Fibroblast of skin of back (primary cell): Measurements from ENCODE around the gene YWHAB.
"Not testable (repeated sequence)": the region's sequence is repeated elsewhere in the genome, so short reads cannot be mapped to it uniquely, and the experiment has no call there.

Experiments used
- DNase-seq: peaks from one replicate; pipeline ENCODE4 v3.0.0-alpha.2; 2013

YWHAB gene

DNA sequence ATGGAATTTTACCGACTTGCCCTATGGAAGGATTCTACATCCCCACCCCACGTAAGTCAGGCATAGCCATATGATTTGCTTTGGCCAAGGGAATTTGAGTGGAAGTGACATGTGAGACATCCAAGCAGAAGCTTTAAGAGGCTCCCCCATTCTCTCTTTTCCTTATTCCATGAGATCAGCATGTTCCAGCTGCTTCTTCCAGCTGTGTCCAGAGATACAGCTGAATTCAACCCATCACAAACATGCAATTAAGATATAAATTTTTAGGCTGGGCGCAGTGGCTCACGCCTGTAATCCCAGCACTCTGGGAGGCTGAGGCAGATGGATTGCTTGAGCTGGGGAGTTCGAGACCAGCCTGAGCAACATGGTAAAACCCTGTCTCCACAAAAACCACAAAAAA is 16.0 kb upstream of the YWHAB start:
- no peak for DNase-seq

DNA sequence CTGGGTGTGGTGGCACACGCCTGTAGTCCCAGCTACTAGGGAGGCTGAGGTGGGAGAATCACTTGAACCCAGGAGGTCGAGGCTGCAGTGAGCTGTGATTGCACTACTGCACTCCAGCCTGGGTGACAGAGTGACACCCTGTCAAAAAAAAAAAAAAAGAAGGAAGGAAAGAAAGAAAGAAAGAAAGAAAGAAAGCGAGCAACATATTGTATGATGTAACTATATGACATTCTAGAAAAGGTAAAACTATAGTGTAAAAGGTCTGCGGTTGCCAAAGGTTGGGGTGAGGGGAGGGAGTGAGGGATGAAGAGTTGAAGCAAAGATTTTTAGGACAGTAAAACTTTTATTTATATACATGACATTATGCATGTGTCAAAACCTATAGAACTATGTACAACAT is 3.1 kb upstream of the YWHAB start:
- not testable (repeated sequence) for DNase-seq

DNA sequence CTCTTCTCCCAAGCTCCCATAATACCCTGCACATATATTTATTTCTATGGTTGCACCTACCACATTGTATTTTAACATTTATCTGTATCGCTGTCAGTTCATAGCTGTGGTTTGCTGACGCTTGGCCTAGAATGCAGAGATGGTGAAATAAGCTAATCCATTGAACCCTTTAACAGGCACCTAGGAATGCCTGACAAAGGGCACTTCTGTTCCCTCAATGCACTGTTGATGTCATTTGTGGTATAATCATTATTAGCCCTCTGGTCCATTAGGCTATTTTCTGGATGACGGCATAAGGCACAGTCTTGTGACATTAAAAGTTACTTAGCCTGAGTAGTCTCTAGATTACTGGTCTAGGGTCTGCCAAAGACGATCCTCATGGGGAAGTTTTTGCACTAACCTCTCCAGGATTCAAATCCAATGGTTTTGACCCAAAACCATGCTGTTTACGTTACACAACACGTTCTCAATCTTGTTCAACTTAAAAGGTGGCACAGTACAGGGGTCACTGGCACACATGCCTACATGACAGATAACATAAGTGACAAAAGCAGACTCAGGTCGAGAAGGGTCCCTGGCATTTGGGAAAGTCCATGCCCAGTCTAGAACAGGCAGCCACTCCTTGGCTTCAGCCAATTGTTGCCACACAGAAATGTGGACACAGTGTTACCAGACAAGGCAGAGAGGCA is 2.1 kb upstream of the YWHAB start:
- DNase-seq, result no peak

DNA sequence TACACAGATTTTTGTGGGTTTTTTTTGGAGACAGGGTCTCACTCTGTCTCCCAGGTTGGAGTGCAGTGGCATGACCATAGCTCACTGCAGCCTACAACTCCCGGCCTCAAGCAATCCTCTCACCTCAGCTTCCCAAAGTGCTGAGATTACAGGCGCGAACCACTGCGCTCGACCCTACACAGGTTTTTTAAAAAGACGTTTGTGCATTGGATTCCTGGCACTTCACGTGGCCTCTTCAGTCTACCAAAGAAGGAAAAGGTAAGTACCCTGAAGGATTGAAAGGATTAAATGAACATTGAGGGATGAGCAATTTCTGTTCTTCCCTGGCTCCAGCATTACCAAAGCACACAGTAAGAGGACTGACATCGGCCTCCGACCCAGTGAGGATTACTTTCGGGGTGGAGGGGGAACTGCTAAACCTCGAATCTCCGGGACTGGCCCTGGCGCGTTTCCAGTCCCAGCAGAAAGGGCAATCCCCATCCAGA is 556 bp upstream of the YWHAB start:
- no peak for DNase-seq

DNA sequence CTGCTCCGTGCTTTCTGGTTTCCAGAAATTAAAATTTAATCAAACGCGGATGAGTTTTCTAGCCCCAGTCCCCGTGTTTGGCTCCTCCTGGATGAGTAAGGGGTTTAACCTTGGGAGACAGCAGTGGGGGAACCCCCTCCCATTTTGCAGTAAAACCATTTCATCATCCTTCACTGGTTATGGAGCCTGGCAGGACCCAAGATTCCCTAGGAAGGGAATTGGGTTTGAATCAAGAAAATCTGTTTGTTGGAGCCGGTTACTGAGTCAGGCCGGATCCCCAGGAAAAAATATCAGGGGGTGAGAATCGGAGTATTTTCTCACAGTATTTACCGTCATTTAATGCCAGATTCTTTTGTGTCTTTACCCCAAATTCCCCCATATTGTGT is 754 bp downstream of the YWHAB start:
- DNase-seq, result no peak

DNA sequence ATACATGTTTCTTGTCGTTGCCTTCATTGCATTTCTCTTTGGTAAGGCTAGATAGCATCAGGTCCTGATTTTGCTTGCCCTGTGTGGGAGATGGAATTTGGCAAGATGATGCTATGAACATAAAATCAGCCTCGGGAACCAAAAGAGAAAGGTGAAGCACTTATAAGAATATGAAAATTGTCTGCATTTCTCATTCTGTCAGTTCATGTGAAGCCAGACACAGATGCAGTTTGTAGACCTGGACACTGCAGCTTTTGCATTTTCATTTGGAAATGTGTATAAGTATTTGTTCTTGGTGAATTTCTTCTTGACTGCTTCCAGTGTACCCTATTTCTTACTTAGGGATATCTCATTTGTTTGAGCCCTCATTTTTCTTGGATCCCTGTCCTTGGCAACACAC is 1.3 kb downstream of the YWHAB start:
- no peak for DNase-seq

DNA sequence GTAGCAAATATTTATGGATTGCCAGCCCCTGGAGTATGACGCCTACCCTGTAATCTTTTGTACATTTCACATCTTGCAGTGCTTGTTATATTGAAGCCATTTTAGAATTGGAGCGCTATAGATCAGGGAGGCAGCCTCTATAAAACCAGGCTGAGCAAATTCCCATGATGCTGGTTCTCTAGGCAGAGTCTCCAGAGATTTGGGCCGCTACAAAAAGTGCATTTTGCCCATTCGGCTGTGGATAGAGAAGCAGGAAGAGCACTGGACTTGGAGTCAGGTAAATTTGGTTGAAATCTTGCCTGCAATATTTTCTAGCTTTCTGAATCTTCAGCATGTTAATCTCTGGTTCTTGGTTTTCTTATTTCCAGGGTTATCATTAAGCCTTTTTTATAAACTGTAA is 2.0 kb downstream of the YWHAB start:
- DNase-seq, result no peak

DNA sequence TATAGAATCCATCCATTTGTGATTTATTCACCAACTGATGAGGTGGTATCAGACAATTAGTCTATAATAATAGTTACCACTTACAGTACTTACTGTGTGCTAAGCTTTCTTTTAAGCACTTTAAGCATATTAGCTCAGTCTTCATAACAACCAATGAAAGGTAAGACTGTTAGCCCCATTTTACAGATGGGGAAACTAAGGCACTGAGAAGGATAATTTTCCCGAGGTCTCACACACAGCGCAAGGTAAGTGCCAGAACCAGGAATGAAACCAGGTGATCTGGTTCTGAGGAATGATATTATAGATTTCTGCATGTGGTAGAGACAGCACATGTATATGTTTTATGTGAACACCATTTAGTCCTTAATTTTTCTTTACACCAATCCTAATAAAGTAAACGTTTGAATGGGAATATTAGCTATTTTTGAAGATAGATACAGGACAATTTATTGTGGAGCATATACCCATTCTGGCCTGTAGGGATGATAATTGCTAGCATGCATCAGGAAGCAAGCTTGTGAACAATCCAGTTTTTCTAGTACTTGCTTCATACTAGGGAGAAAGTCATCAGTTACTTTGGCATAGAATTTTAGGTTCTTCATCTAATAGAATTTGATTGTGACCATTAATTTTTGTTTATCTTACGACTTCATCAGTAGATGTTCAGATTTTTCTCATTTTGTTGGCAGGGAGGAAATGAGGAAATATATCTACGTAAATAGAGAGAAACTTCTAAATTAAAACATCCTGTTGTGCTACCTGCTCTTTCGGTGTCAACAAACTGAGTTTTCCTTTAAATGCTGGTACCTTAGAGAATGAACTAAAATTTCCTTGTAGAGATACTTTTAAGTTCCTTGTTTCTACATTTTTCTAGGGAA is 3.0 kb downstream of the YWHAB start:
- no peak for DNase-seq

DNA sequence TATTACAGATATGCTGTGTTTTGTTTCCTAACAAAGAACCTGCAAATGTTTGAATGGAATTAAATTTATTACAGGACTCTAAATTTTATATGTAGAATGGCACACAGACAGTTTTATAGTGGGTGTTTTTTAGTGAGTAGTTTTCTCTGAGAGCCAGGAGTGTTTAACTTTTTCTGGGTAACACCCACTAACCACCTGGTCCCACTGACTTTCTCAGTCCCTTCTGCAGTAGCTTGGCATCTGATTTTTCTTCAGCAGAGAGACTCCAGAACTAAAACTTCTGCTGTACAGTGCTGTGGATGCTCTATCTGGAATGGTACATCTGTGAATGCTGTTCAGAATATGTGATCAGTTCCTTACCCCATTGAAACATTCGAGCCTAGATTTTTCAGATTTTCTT is 6.3 kb downstream of the YWHAB start:
- DNase-seq, result no peak

DNA sequence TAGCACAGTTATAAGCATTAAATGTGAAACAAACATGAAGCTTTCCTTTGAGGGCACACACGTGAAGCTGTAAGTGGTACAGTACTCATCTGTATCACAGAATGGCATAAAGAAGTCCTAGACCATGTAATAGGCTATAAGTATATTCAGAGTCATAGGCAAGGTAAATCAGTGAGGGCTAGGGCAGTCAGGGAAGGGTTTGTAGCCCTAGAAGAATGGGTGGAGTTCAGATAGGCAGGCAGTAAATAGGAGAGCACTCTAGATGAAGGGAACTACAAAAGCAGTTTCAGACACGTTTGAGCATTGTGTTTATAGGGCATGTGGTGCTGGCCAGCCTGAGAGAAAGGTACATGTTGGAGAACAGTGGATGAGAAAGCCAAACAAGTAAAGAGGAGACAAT is 9.5 kb downstream of the YWHAB start:
- no peak for DNase-seq

DNA sequence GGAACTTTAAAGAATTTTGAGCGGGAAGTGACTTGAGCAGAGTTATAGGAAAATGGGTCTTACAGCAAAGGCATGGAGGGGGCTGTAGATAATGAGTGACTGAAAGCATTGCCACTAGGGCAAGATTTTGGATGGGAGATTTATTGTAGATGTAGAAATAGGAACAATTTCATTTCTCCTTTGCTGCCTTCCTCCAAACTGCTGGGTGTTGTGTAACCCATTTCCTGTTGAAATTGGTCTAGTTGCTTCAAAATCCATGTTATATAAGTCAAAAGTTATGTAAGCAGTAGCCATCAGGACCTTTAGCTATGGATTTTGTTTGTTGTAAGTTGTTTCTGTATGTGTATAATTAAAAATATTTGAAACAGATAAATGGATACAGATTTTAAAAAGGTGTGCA is 11.1 kb downstream of the YWHAB start:
- DNase-seq, result no peak

DNA sequence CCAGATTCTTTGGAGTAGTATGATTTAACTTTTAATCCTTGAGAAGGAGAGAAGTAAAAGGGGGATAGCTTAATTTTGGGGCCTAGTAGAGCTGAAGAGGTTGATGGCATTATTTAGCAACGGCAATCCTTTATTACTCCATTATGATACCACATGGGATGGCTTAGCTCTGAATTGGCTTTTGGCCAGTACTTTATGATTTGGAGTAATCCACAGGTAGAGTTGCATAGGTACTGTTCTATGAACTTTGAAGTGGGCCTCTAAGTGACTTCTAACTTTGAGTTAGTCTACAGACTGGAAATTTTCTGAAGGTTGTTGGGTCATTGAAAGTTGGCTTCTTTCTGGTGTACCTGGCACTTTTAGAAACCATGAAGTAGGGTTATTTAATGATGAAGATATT is 11.6 kb downstream of the YWHAB start:
- no peak for DNase-seq

DNA sequence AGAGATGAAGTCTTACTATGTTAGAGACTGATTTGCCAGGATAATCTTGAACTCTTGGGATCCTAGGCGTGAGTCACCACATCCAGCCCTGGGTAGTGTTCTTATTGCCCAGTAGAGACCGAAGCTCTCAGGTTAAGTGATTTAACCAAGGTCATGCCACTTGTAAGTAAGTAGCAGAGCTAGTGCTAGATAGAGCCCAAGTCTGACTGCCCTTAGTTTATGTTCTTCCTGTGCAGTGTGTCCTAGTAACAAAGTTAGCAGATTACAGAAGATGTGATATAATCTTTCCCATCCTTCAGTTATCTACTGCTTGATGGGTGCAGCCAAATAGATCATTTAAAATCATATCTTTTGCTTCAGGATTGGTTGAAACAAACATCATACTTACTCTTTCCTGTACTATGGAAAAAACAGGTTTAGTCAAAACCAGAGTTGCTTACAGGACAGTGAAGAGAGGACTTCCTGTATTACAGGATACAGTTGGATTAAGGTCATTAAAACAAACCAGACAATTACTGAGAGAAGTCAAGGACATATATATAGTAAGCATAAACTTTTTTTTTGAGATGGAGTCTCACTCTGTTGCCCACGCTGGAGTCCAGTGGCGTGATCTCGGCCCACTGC is 14.8 kb downstream of the YWHAB start:
- DNase-seq, result no peak

DNA sequence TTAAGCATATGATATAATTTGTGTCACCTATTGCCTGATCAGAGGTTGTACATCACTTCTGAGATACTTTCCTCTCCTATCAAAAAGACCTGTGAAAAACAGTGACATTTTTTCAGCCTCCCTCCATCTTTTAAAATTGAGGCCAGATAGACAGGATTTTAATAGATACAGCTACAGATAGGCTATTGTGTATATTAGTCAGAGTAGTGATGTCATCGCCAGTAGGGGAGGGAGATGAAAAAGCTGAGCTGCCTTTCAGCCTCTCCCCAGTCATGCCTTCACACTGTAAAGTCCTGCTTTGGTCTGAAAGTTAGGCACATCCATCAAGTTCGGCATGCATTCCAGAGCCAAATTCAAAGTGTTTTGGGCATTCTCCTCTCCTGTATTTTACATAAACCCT is 16.5 kb downstream of the YWHAB start:
- DNase-seq, result peak; percentile 50

DNA sequence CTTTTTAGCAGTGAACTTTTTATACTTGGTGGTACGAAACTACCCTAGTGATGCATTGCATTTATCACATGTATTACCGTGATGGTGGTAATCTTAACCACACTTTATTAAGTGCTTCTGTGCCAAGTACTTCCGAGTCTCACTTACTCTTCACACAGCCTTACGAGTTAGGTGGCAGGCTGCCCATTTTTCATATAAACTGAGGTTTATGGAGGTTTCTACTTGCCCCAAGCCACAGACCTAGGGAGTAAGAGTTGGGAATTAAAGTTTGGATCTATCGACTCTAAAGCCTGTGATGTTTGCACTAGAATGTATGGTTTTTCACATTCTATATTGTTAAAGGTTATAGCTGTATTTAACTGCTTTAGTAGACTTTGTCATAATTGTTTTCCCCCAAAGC is 18.9 kb downstream of the YWHAB start:
- no peak for DNase-seq

DNA sequence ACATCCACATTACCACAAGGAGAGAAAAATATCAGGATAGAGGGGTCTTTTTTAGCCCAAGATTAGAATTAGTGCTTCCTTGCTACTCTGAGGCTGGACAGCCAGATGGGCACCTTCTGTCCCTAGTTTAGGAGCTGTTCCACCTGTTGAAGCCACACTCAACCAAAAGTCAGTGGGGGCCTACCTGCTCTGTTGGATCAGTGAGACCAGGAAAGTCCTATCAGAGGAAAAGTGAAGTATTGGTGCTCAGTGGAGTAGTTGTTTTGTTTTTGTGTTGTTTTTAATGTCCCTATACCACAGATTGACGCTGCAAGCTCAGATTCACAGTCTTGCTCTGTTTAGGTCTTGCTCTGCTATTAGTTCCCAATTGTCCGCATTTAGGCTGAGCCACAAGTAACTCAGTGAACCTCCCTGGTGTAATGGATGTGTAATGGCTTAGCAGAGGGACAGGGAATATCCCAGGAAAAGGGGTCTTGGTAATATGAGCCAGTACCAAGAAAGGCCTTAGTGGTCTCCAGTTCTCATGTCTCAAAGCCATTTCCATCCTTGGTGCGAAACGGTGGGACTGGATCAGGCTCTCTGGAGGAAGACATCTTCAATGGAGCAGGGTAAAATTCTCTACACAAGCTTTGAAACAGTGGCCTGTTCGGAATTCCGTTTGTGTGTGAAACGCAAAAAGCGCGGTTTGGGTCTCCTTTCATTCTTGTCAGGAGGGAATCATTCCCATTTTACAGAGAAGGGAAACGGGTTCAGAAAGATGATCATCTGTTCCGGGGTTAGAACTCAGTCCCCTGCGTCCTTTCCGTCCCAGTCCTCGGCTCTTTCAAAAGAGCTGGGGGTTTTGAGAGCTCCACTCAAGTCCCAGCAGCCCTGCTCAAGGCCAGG is 23.7 kb downstream of the YWHAB start:
- DNase-seq, result no peak

DNA sequence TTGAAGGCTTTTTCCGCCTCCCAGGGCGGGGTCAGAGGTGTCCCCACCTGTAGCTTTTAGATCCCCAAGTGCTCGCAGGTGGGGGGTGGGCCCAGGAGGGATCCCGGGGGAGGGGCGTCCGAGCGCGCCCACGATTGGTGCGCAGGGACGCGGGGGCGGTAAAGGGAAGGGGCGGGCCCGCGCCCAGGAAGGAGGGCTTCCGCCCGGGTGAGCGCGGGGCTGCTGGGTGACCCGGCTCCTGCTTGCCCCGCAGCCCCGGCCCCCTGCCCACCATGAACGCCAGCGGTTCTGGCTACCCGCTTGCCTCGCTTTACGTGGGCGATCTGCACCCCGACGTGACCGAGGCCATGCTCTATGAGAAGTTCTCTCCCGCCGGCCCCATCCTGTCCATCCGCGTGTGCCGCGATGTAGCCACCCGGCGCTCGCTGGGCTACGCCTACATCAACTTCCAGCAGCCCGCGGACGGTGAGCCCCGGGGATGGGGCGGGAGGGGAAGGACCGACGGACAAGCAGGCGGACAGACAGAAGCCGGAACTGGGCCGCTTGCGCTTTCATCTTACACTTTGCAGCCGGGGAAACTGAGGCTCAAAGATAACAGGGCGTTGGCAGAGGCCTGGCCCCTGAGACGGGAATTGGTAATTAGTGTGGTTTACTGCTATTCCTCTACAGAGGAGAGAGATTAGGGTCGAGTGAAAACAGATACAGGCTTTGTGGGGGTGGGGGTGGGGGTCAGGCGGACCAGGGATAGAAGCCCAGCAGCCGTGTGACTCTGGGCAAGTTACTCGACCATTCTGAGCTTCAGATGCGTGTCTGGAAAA is 24.6 kb downstream of the YWHAB start, which contains the start of gene PABPC1L:
PABPC1L (plus strand) TSS at position 189 of the 818 bp plus-strand sequence; CDS start at position 273, 84 bp downstream.
- DNase-seq, result peak; percentile 54

DNA sequence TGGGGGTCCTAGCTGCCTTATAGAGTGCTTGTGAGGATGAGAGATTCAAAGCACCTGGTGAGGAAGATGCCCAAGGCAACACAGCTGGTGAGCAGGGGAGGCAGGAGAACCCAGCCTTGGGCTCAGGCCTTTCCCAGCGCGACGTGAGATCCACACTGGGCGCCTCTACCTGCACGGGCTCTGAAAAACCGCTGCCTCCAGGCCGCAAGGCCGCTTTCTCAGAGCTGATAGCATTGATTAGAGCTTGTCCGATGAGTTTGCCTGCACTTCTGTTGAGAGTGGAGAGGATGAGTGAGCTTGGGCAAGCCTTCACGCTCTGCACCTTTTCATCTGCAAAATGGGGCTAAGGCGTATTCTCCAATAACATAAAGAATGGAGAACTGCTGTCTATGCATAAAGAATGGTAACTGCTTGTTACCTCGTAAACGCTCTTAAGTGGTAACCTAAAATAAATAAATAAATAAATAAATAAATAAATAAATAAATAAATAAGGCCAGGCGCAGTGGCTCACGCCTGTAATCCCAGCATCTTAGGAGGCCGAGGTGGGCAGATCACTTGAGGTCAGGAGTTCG is 25.3 kb downstream of the YWHAB start:
- DNase-seq, result no peak

DNA sequence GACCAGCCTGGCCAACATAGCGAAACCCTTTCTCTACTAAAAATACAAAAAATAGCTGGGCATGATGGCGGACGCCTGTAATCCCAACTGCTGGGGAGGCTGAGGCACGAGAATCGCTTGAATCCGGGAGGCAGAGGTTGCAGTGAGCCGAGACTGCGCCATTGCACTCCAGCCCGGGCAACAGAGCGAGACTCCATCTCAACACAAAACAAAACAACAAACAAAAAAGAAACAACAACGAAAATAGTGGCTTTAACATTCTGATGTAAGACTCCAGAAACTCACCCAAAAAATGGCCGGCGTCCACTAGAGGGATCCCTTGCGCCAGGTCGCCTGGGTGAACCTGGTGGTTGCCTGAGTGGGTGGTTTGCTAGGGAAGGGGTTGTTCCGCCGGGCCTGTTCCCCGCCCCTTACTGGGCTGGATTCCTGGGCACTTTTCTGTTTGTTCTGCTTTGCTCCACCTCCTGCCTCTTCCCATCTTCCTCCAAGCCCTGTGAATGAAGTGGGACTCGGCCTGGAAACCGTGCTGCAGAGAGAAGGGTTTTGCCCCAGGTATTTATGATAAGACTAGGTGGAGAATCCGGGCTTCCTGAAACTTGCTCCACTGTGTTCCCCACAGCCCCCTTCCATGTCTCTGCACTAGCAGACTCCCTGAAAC is 25.9 kb downstream of the YWHAB start:
- DNase-seq, result peak; percentile 37

DNA sequence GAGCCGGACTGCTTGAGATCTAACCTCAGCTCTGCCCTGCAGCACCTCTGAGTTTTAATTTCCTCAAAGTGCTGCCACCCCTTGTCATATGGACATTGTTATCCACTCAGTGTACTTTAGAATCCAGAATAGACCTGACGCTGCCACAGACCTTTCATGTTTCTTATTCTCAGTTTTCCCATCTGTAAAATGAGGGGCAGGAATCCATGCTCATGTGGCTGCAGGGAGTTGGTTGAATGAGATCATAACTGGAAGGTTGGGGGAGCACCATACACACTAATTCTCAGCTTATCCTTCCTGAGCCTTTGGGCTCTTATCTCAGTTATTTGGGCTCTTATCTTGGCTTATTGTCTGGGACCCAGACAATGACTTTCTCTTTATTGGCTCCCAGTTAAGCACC is 26.7 kb downstream of the YWHAB start:
- DNase-seq, result no peak

DNA sequence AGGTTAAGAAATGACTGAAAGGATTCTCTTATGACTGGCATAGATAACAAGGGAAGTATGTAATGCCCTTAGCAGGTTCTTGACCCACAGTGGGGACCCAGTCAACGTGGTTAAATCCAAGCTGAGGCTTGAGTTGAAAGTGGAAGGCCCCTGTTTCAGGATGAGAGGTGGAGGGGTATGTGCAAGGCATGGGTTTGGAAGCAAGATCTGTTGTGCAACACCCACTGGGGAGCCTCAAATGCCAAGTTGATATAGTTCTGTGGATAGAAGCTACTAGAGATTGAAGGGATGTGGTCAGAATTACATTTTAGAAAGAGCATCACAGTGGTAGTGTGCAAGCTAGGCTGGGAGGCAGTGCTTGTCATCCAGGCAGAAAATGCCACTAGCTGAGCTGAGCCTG is 29.4 kb downstream of the YWHAB start:
- no peak for DNase-seq
